K562 (cell line): ENCODE measurements around the gene NEURL1. TPM values are rescaled to one million over a fixed set of nuclear protein-coding genes. Genes with fewer than 3 reads are reported as not detected.

Source experiments
- ATAC-seq: fragments of 200-7000 bp; cut with Tn5 transposase; 3 replicates; pipeline ENCODE4 v1.9.1; 2020; ENCODE audit warnings: moderate library complexity
- BruUV-seq: library from RNA; stranded (reverse); fragments of 400-500 nt; replicated peaks from 2 replicates; lab custom pipeline; 2021; lab: Mats Ljungman, UMichigan
- CTCF ChIA-PET: fragments of 300-600 bp; formaldehyde crosslinking; extraction: SDS; loops from one replicate; lab custom pipeline; 2021; ENCODE audit warnings: low intra/inter-chr PET ratio; lab: Yijun Ruan, JAX
- POLR2A ChIA-PET: fragments of 300-600, 350-650 bp; sonication (Branson Sonifier 250); formaldehyde crosslinking; extraction: SDS; loops from one replicate; lab custom pipeline; 2021; ENCODE audit warnings: antibody characterized with exemption, inconsistent platforms; lab: Yijun Ruan, JAX
- DNase-seq, 4 experiments: peaks; one replicate each; pipeline versions ENCODE4 v3.0.0 to v3.0.0-alpha.2; 2011 to 2018; ENCODE audit warnings: low spot score in 3 of 4, mixed read lengths in 3 of 4; ENCODE audit errors: extremely low read depth in 1 of 4
- FAIRE-seq: peaks from 2 replicates; lab custom pipeline; 2011; peaks lifted over from hg19 to GRCh38; lab: Jason Lieb, UNC
- H2AFZ ChIP-seq: 2 replicates; pipeline ENCODE4 v1.6.0; 2011; ENCODE audit warnings: low read depth, low read length, control low read depth, inconsistent platforms
- H3K27ac ChIP-seq: fragments of 200-600 bp; 3 replicates; pipeline ENCODE4 v1.8.0; 2011; ENCODE audit warnings: low read depth, mild to moderate bottlenecking, control low read depth, inconsistent platforms, low read length, moderate library complexity, mixed read lengths; ENCODE audit errors: extremely low read depth
- H3K27me3 ChIP-seq, 2 experiments: fragments of 300-600 bp in 1 of 2; 2 replicates in 1 of 2; 3 replicates in 1 of 2; pipeline versions ENCODE4 v1.6.0 to v1.8.0; 2011; ENCODE audit warnings: inconsistent platforms in 2 of 2, low read length in 2 of 2, mild to moderate bottlenecking in 1 of 2, mixed read lengths in 1 of 2, moderate library complexity in 1 of 2; ENCODE audit not compliant: control insufficient read depth in 2 of 2, insufficient read depth in 2 of 2
- H3K36me3 ChIP-seq: fragments of 300-600 bp; 3 replicates; pipeline ENCODE4 v1.8.0; 2011; ENCODE audit warnings: mild to moderate bottlenecking, low read length, inconsistent platforms; ENCODE audit not compliant: control insufficient read depth, insufficient read depth
- H3K4me1 ChIP-seq, 2 experiments: fragments of 200-600 bp in 1 of 2; replicated peaks in 1 of 2; 2 replicates in 1 of 2; 3 replicates in 1 of 2; pipeline versions ENCODE4 v1.5.1 to v1.8.0; 2011; ENCODE audit warnings: inconsistent platforms in 2 of 2, low read length in 2 of 2, mild to moderate bottlenecking in 1 of 2, mixed read lengths in 1 of 2, moderate library complexity in 1 of 2; ENCODE audit not compliant: control insufficient read depth in 2 of 2, insufficient read depth in 2 of 2
- H3K4me2 ChIP-seq: 2 replicates; pipeline ENCODE4 v1.6.1; 2011; ENCODE audit warnings: low read length, control low read depth, inconsistent platforms, mixed read lengths; ENCODE audit not compliant: insufficient read depth
- H3K4me3 ChIP-seq: fragments of 200-600 bp; sonication (generic), shearing (Covaris generic); 2 replicates; pipeline ENCODE4 v1.5.1; 2016; ENCODE audit warnings: control low read depth, inconsistent platforms
- H3K79me2 ChIP-seq: fragments of 200-600 bp; 3 replicates; pipeline ENCODE4 v1.8.0; 2011; ENCODE audit warnings: low read length, inconsistent platforms; ENCODE audit not compliant: control insufficient read depth, insufficient read depth
- H3K9ac ChIP-seq, 2 experiments: 2 replicates each; pipeline versions ENCODE4 v1.6.0 to v1.6.1; 2011; ENCODE audit warnings: low read depth in 2 of 2, low read length in 2 of 2, control low read depth in 1 of 2, inconsistent platforms in 1 of 2, mild to moderate bottlenecking in 1 of 2, mixed read lengths in 1 of 2; ENCODE audit not compliant: insufficient read depth in 1 of 2
- H3K9me1 ChIP-seq: one replicate; pipeline ENCODE4 v1.6.0; 2011; ENCODE audit warnings: inconsistent platforms, mild to moderate bottlenecking, low read length, moderate library complexity; ENCODE audit not compliant: control insufficient read depth, insufficient read depth
- H3K9me3 ChIP-seq: replicated peaks from 2 replicates; pipeline ENCODE4 v1.5.1; 2011; ENCODE audit warnings: low read depth, low read length, inconsistent platforms; ENCODE audit not compliant: control insufficient read depth, insufficient read depth
- H4K20me1 ChIP-seq: replicated peaks from 2 replicates; pipeline ENCODE4 v1.6.1; 2011; ENCODE audit warnings: low read length, inconsistent platforms, mixed read lengths; ENCODE audit not compliant: control insufficient read depth, insufficient read depth
- C11orf30 ChIP-seq: fragments of 450-650 bp; IDR thresholded peaks from 2 replicates; pipeline ENCODE4 v1.6.1; 2016; ENCODE audit warnings: low read depth, mild to moderate bottlenecking
- CBFB ChIP-seq: sonication (generic); formaldehyde crosslinking; IDR thresholded peaks from 2 replicates; pipeline ENCODE4 v1.4.0; 2020; ENCODE audit warnings: mild to moderate bottlenecking, missing genetic modification reagents
- EP400 ChIP-seq: fragments of 450-650 bp; IDR thresholded peaks from 2 replicates; pipeline ENCODE4 v1.6.1; 2017; ENCODE audit warnings: antibody characterized with exemption, mild to moderate bottlenecking, moderate library complexity
- HNRNPL ChIP-seq: fragments of 200-400 bp; formaldehyde crosslinking; IDR thresholded peaks from 2 replicates; pipeline ENCODE4 v1.6.1; 2017; ENCODE audit warnings: low read depth, mild to moderate bottlenecking, low read length
- HOMEZ ChIP-seq: fragments of 250-450 bp; sonication (Bioruptor Pico); IDR thresholded peaks from 2 replicates; pipeline ENCODE4 v1.4.0; 2020; ENCODE audit warnings: mild to moderate bottlenecking, moderate library complexity
- NFIC ChIP-seq: fragments of 450-650 bp; IDR thresholded peaks from 2 replicates; pipeline ENCODE4 v1.6.1; 2017; ENCODE audit warnings: mild to moderate bottlenecking, inconsistent platforms
- SP2 ChIP-seq: IDR thresholded peaks from 2 replicates; pipeline ENCODE4 v1.6.1; 2011; ENCODE audit warnings: mild to moderate bottlenecking, low read depth, low read length, moderate library complexity; ENCODE audit not compliant: poor library complexity, severe bottlenecking; ENCODE audit errors: extremely low read depth
- THAP7 ChIP-seq: fragments of 250-450 bp; sonication (Bioruptor Pico); IDR thresholded peaks from 2 replicates; pipeline ENCODE4 v1.5.0; 2021
- WGBS: fragments of 100-300 bp; shearing (Covaris generic); methylation state at CpG from one replicate; pipeline ENCODE4 v1.1.6; 2016; ENCODE audit warnings: low coverage, mixed read lengths; ENCODE audit not compliant: insufficient coverage; ENCODE audit errors: missing lambda C conversion rate; 5-methylcytosine and 5-hydroxymethylcytosine counted together
- in situ Hi-C: fragments of 300-500 bp; cut with MboI; formaldehyde crosslinking; loops from 4 replicates; pipeline ENCODE4 v1.15.0; 2018; ENCODE audit warnings: inconsistent platforms, mixed read lengths
- intact Hi-C: fragments of 100-400 bp; cut with micrococcal nuclease; formaldehyde crosslinking; loops from 2 replicates; pipeline ENCODE4 v1.14.2; 2022
- polyA plus RNA-seq, 8 experiments: library from polyadenylated mRNA; depleted of rRNA in 4 of 8; stranded (reverse) in 5 of 8; unstranded in 3 of 8; fragments of >200 nt; fragmentation: Nextera tagmentation in 2 of 8; fragmentation: Illumina TruSeq in 1 of 8; extraction: Ambion mirVana in 2 of 8; extraction: Trizol in 1 of 8; gene quantifications; 2 replicates each; pipeline versions ENCODE4 v1.2.1 to v1.2.3, GENCODE V29; 2011 to 2014; ENCODE audit warnings: inconsistent platforms in 1 of 8, missing spikeins in 1 of 8
- total RNA-seq, 7 experiments: library from RNA; depleted of rRNA in 6 of 7; stranded (reverse); fragments of >200 nt in 6 of 7; fragmentation: Illumina TruSeq in 2 of 7; extraction: Trizol in 2 of 7; gene quantifications; 2 replicates each; pipeline versions ENCODE4 v1.2.1 to v1.2.3, GENCODE V29; 2011 to 2021; ENCODE audit warnings: low replicate concordance in 1 of 7

Gene NEURL1
- total and polyA plus RNA-seq, 9 of the 15 experiments (the other 6 are each of a cell fraction or from before 2014, with no cell fraction given): 0.01 to 0.45 (median 0.16) TPM; not detected in 5

GRCh38 chr10:103445366-103445765, 48.1 kb upstream of the NEURL1 start:
- H3K27me3 ChIP-seq: no peaks in the 10 kb centered on the region
- H3K4me1 ChIP-seq: peaks cover 0 to 6% of the 10 kb centered on the region in 2 experiments; a peak in 2 of 5 replicates
- no peak overlapping the region for H3K4me3 ChIP-seq
- no peak overlapping the region for H2AFZ ChIP-seq
- H3K27ac ChIP-seq: no peak overlapping the region
- in situ Hi-C loops (no loop called here), intact Hi-C loops (no loop called here)
- H3K79me2 ChIP-seq: no peaks in the 10 kb centered on the region
- no TSS peak for BruUV-seq
- no peaks in the 10 kb centered on the region for H3K9me3 ChIP-seq
- TF ChIP-seq EP400: no peak
- WGBS: 89% methylated on average over 7 of the region's 9 CpGs
- H3K36me3 ChIP-seq: peaks cover 73% of the 10 kb centered on the region; the same call in 2 of the 3 replicates
- no peak for DNase-seq
- H3K9me1 ChIP-seq: no peaks in the 10 kb centered on the region
- CTCF ChIA-PET: no interaction called here
- no peak for FAIRE-seq
- no peak for ATAC-seq
- 0 out of 2 replicates have a peak, but pooled peaks cover 3% of the 10 kb centered on the region for H4K20me1 ChIP-seq
- POLR2A ChIA-PET: interaction anchor here (1.2 kb wide), 1 partner anchor 9 kb away, joined by 4 read pairs; no protein-coding TSS in a partner anchor
- no peak overlapping the region for H3K4me2 ChIP-seq
- H3K9ac ChIP-seq: no peak overlapping the region

GRCh38 chr10:103445767-103446567, 47.5 kb upstream of the NEURL1 start:
- no peak for ATAC-seq
- Histone ChIP-seq H4K20me1 (0 out of 2 replicates have a peak, but pooled peaks cover 3% of the 10 kb centered on the region), H3K27ac (no peak overlapping the region), H3K4me1 (peaks cover 0 to 7% of the 10 kb centered on the region in 2 experiments; a peak in 2 of 5 replicates), H3K4me2 (no peak overlapping the region), H3K9ac (no peak overlapping the region), H3K27me3 (no peaks in the 10 kb centered on the region), H3K4me3 (no peak overlapping the region), H3K36me3 (peaks cover 67% of the 10 kb centered on the region; the same call in 2 of the 3 replicates), H3K9me3 (no peaks in the 10 kb centered on the region), H3K79me2 (no peaks in the 10 kb centered on the region), H2AFZ (no peak overlapping the region), H3K9me1 (no peaks in the 10 kb centered on the region)
- TSS peak; percentile 56 for BruUV-seq
- FAIRE-seq: no peak
- intact Hi-C loops (no loop called here), in situ Hi-C loops (no loop called here)
- ChIA-PET POLR2A (interaction anchor here (0.7 kb wide), 1 partner anchor 391 kb away, joined by 3 read pairs; no protein-coding TSS in a partner anchor), CTCF (no interaction called here)
- DNase-seq: no peak
- 76% methylated on average over 5 of the region's 12 CpGs for WGBS
- TF ChIP-seq SP2 (no peak), THAP7 (CRISPR knock-in tag) (no peak), HNRNPL (no peak), CBFB (CRISPR knock-in tag) (no peak), C11orf30 (no peak), NFIC (no peak), HOMEZ (CRISPR knock-in tag) (no peak)
